Measurements from ENCODE around the gene MAP4K2. TPM values are rescaled to one million over a fixed set of nuclear protein-coding genes. Genes with fewer than 3 reads are reported as not detected.

Gene MAP4K2
- total RNA-seq, 1 experiment from 2014 or later = 16.8 TPM

DNA sequence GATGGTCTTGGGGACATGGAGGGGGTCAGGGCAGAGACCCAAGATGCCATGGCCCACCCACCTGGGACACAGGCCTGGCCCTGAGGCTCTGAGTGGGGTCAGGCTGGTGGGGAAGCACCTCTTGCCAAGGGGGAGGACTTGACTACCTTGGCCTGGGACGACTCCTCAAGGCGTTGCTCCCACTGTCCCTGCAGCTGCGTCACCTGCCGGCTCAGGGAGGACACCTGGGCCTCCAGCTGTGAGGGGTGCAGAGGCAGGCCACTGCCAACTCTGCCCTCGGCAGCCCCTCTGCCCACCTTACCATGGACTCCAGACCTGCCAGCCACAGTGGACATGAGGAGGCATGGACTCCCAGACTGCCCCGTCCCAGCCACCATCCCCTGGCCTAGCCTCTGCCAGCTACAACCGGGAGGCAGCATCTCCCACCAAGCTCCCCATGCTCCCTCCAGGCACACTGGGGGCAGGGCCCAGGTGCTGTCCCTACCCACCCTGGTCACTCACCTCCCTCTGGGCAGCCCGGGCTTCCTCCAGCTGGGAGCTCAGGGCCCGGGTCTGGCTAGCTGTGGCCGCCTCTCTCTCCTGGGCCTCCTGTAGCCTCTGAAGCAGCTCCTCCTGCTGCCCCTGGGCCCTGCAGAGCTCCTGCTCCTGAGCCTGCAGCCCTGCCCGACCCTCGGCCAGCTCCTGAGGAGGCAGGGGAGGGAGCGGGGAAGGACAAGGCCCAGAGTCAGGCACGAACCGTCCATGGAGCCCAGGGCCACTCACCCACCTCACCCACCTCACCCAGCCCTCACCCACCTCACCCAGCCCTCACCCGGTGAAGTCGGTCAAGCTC, 32.8 kb upstream of the MAP4K2 start:
- TF ChIP-seq, protein P1, sequence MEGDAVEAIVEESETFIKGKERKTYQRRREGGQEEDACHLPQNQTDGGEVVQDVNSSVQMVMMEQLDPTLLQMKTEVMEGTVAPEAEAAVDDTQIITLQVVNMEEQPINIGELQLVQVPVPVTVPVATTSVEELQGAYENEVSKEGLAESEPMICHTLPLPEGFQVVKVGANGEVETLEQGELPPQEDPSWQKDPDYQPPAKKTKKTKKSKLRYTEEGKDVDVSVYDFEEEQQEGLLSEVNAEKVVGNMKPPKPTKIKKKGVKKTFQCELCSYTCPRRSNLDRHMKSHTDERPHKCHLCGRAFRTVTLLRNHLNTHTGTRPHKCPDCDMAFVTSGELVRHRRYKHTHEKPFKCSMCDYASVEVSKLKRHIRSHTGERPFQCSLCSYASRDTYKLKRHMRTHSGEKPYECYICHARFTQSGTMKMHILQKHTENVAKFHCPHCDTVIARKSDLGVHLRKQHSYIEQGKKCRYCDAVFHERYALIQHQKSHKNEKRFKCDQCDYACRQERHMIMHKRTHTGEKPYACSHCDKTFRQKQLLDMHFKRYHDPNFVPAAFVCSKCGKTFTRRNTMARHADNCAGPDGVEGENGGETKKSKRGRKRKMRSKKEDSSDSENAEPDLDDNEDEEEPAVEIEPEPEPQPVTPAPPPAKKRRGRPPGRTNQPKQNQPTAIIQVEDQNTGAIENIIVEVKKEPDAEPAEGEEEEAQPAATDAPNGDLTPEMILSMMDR (IDR thresholded peaks at IDR 0.05; ENCODE audit: insufficient read depth in 1 of 2, low read depth in 1 of 2, low read length in 1 of 2, severe bottlenecking in 1 of 2, unreplicated experiment in 1 of 2) = no peak
- DNase-seq = no peak
- Mint-ChIP-seq H3K4me3 (ENCODE audit: unreplicated experiment) (no peak overlapping the region), H3K27ac (ENCODE audit: unreplicated experiment) (no peak overlapping the region), H3K9me3 (ENCODE audit: unreplicated experiment) (no peaks in the 10 kb centered on the region), H3K4me1 (ENCODE audit: low read depth, unreplicated experiment) (no peaks in the 10 kb centered on the region), H3K36me3 (ENCODE audit: insufficient read depth, unreplicated experiment) (peaks cover 14% of the 10 kb centered on the region), H3K27me3 (ENCODE audit: insufficient read depth, unreplicated experiment) (no peaks in the 10 kb centered on the region)
- H3K9me3 ChIP-seq = no peaks in the 10 kb centered on the region
- peaks cover 11% of the 10 kb centered on the region for H3K36me3 ChIP-seq (ENCODE audit: control insufficient read depth, insufficient read depth, low read length)
- POLR2A ChIA-PET = interaction anchor here (0.5 kb wide), 1 partner anchor 62 kb away, joined by 3 read pairs; no protein-coding TSS in a partner anchor
- no peaks in the 10 kb centered on the region for H3K27me3 ChIP-seq (replicated peaks; ENCODE audit: control insufficient read depth, insufficient read depth, low read length)
- H3K4me1 ChIP-seq = no peaks in the 10 kb centered on the region
- intact Hi-C loops (cut with micrococcal nuclease; ENCODE audit: unreplicated experiment) = no loop called here
- no TSS peak for BruUV-seq (replicated peaks)
- no peak overlapping the region for H3K4me3 ChIP-seq (ENCODE audit: low read depth, low read length)
- CTCF ChIA-PET = interaction anchor here (0.6 kb wide), 2 partner anchors 23 to 58 kb away, joined by 3 to 4 read pairs; no protein-coding TSS in a partner anchor

DNA sequence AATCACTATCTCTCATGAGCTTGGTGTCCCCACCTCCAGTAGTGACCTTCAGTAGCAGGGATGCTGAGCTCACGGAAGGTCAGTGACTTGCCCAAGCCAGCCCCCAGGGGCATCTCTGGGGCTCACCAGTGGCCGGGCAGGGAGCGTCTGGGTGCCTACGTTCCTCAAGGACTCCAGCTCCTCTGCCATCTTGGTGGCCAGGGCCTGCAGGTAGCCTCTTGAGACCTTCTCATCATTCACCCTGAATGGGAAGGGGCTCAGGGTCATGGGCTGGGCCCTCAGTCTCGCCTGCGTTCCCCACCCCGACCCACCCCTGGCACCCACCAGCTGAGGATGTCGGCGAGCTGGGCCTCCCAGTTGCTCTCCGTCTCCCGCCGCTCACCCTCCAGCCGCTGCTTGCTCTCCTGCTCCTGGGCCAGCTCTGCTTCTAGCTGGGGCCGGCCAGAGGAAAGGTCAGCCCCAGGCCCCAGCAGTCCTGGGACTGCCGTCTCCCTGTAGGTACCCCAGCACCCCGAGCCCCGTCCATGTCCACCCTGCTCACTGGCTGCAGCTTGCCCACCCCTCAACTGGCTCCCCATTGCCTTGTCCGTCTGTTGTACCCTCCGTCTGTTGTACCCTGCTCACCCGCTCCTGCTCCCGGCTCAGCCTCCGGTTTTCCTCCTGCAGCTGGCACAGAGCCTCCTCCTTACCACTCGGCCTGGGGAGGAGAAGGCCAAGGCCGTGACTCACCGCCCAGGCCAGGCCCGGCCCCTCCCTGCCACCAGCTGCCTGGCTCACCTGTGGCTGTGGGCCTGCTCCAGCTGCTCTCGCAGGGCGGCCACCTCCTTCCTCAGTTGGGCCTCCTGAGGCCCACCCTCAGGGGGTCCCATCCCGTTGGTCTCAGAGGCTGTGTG, 32.0 kb upstream of the MAP4K2 start:
- no peaks in the 10 kb centered on the region for H3K9me3 ChIP-seq
- H3K27me3 Mint-ChIP-seq (ENCODE audit: insufficient read depth, unreplicated experiment) = no peaks in the 10 kb centered on the region
- intact Hi-C loops (cut with micrococcal nuclease; ENCODE audit: unreplicated experiment) = no loop called here
- H3K27ac Mint-ChIP-seq (ENCODE audit: unreplicated experiment) = no peak overlapping the region
- peaks cover 19% of the 10 kb centered on the region for H3K36me3 Mint-ChIP-seq (ENCODE audit: insufficient read depth, unreplicated experiment)
- TF ChIP-seq, protein P1 (IDR thresholded peaks at IDR 0.05; ENCODE audit: insufficient read depth in 1 of 2, low read depth in 1 of 2, low read length in 1 of 2, severe bottlenecking in 1 of 2, unreplicated experiment in 1 of 2) = no peak
- H3K4me3 ChIP-seq (ENCODE audit: low read depth, low read length) = no peak overlapping the region
- DNase-seq = no peak
- no peaks in the 10 kb centered on the region for H3K4me1 ChIP-seq
- BruUV-seq (replicated peaks) = no TSS peak
- POLR2A ChIA-PET = no interaction called here
- H3K27me3 ChIP-seq (replicated peaks; ENCODE audit: control insufficient read depth, insufficient read depth, low read length) = no peaks in the 10 kb centered on the region
- CTCF ChIA-PET = interaction anchor here (0.6 to 1.4 kb wide), 3 partner anchors 25 to 59 kb away, joined by 3 to 5 read pairs (median 4); partner anchors contain the start of gene SF1
- peaks cover 14% of the 10 kb centered on the region for H3K36me3 ChIP-seq (ENCODE audit: control insufficient read depth, insufficient read depth, low read length)
- no peaks in the 10 kb centered on the region for H3K9me3 Mint-ChIP-seq (ENCODE audit: unreplicated experiment)
- H3K4me1 Mint-ChIP-seq (ENCODE audit: low read depth, unreplicated experiment) = no peaks in the 10 kb centered on the region
- H3K4me3 Mint-ChIP-seq (ENCODE audit: unreplicated experiment) = no peak overlapping the region

DNA sequence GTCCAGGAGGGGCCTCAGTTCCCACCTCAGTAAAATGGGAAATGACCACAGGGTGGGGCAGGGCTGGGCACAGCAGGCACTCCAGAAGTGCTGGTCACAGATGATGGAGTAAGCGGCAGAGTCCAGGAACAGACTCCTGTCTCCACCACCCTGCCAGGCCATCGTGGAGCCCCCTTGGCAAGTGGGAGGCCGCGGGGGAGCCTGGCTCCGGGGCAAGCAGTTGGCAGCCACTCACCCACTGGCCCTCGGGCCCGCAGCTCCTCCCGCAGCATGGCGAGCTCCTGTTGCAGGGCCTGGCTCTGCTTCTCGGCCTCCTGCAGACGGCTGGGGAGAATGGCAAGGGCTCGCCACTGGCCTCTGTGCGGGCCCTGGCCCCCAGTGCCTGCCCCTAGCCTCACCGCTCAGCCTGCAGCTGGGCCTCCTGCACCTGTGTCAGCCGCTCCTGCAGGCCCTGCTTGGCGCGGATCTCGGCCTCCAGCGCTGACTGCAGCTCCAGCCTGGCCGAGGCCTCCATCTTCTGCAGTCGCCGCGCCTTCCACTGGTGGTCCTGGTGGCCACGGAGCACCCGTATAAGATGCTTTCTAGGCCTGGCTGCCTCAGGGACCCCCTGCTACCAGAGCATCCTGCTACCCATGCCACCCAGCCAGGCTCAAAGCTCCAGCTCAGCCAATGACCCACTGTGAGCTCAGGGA, 31.2 kb upstream of the MAP4K2 start:
- H3K27ac Mint-ChIP-seq (ENCODE audit: unreplicated experiment) = no peak overlapping the region
- Histone ChIP-seq H3K4me1 (no peaks in the 10 kb centered on the region), H3K4me3 (ENCODE audit: low read depth, low read length) (no peak overlapping the region), H3K27me3 (replicated peaks; ENCODE audit: control insufficient read depth, insufficient read depth, low read length) (no peaks in the 10 kb centered on the region), H3K36me3 (ENCODE audit: control insufficient read depth, insufficient read depth, low read length) (peaks cover 10% of the 10 kb centered on the region), H3K9me3 (no peaks in the 10 kb centered on the region)
- peaks cover 26% of the 10 kb centered on the region for H3K36me3 Mint-ChIP-seq (ENCODE audit: insufficient read depth, unreplicated experiment)
- DNase-seq = no peak
- intact Hi-C loops (cut with micrococcal nuclease; ENCODE audit: unreplicated experiment) = no loop called here
- H3K27me3 Mint-ChIP-seq (ENCODE audit: insufficient read depth, unreplicated experiment) = no peaks in the 10 kb centered on the region
- BruUV-seq (replicated peaks) = no TSS peak
- POLR2A ChIA-PET = no interaction called here
- no peak overlapping the region for H3K4me3 Mint-ChIP-seq (ENCODE audit: unreplicated experiment)
- CTCF ChIA-PET = interaction anchor here (1.0 to 1.4 kb wide), 2 partner anchors 24 to 55 kb away, joined by 4 to 5 read pairs; partner anchors contain the start of gene SF1
- no peaks in the 10 kb centered on the region for H3K4me1 Mint-ChIP-seq (ENCODE audit: low read depth, unreplicated experiment)
- TF ChIP-seq, protein P1 (IDR thresholded peaks at IDR 0.05; ENCODE audit: insufficient read depth in 1 of 2, low read depth in 1 of 2, low read length in 1 of 2, severe bottlenecking in 1 of 2, unreplicated experiment in 1 of 2) = no peak
- no peaks in the 10 kb centered on the region for H3K9me3 Mint-ChIP-seq (ENCODE audit: unreplicated experiment)
